NB4 (cell line): Measurements from ENCODE around the gene ADCY10.

ENCODE experiments used
- DNase-seq: peaks from one replicate; pipeline ENCODE4 v3.0.0; 2010; ENCODE audit warnings: low read depth
- H3K4me3 ChIP-seq: one replicate; pipeline ENCODE4 v1.5.1; 2011; ENCODE audit warnings: mild to moderate bottlenecking, low read depth, low read length, moderate library complexity
- MYC ChIP-seq: IDR thresholded peaks from 2 replicates; pipeline ENCODE4 v1.6.1; 2011; ENCODE audit warnings: low read depth, low read length
- POLR2A ChIP-seq: IDR thresholded peaks from 2 replicates; pipeline ENCODE4 v1.6.1; 2011; ENCODE audit warnings: mild to moderate bottlenecking; ENCODE audit not compliant: insufficient read length; ENCODE audit errors: extremely low read depth
- TF ChIP-seq, protein P1 (sequence below): IDR thresholded peaks from one replicate; pipeline ENCODE4 v1.5.1; 2012; ENCODE audit warnings: low read depth, low read length
- TF ChIP-seq, protein P2 (sequence below): IDR thresholded peaks from 2 replicates; pipeline ENCODE4 v1.6.1; 2011; ENCODE audit warnings: low read depth, low read length

Gene ADCY10

DNA sequence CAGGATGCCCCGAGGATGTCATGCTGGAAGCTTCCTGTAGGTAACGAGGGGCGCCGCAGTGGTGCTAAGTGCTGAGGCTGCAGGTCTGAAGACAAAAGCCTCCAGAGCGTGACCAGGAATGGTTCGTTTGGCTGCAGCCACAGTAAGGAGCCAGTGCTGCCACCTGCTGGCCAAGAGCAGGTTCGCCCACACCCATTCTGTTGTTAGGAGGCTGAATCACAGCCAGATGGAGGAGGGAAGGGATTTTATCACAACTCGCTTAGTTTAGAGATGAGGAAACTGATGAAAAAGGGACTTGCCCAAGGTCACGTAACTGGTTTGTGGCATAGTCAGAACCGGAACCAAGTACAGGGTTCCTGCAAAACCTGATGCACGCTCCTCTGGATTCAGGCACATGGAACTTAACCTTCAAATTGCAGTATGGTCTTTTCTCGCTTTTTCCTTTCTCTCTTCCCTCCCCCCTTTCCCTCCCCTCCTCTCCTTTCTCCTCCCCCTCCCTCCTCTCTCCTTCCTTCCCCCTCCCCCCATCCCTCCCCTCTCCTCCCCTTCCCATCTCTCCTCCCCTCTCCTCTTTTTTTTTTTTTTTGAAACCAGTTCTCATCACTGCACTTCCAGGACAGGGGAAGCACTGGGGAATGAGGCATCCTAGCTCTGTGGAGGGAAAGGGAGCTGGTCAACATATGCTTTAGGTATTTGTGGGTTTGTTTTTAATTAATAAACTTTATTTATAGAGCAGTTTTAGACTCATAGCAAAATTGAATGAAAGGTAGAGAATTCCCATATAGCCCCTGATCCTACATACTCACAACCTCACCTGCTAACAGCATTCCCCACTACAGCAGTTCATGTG lies 110.4 kb downstream of the ADCY10 start:
- peak; percentile 95 for DNase-seq
- no peak overlapping the region for H3K4me3 ChIP-seq

DNA sequence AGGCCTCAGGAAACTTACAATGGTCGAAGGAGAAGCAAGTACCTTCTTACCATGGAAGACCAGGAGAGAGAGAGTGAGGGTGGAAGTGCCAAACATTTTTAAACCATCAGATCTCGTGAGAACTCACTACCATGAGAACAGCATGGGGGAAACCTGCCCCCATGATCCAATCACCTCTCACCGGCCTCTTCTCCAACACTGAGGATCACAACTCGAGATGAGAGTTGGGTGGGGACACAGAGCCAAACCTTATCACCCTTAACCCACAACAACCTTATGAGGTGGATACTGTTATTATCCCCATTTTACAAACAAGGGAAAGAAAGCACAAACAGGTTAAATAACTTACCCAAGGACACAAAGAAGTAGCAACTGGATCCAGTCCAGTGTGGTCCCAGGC lies 111.7 kb downstream of the ADCY10 start:
- H3K4me3 ChIP-seq = no peak overlapping the region
- TF ChIP-seq, protein P1, sequence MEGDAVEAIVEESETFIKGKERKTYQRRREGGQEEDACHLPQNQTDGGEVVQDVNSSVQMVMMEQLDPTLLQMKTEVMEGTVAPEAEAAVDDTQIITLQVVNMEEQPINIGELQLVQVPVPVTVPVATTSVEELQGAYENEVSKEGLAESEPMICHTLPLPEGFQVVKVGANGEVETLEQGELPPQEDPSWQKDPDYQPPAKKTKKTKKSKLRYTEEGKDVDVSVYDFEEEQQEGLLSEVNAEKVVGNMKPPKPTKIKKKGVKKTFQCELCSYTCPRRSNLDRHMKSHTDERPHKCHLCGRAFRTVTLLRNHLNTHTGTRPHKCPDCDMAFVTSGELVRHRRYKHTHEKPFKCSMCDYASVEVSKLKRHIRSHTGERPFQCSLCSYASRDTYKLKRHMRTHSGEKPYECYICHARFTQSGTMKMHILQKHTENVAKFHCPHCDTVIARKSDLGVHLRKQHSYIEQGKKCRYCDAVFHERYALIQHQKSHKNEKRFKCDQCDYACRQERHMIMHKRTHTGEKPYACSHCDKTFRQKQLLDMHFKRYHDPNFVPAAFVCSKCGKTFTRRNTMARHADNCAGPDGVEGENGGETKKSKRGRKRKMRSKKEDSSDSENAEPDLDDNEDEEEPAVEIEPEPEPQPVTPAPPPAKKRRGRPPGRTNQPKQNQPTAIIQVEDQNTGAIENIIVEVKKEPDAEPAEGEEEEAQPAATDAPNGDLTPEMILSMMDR = no peak
- TF ChIP-seq POLR2A = no peak
- TF ChIP-seq, protein P2, sequence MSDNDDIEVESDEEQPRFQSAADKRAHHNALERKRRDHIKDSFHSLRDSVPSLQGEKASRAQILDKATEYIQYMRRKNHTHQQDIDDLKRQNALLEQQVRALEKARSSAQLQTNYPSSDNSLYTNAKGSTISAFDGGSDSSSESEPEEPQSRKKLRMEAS = no peak
- no peak for TF ChIP-seq MYC
- no peak for DNase-seq

More for the DNA sequence above, 110.4 kb downstream of the ADCY10 start:
- TF ChIP-seq MYC (no peak), POLR2A (no peak)
- TF ChIP-seq, protein P1 = peak; percentile 93
- TF ChIP-seq, protein P2 = peak; percentile 67

DNA sequence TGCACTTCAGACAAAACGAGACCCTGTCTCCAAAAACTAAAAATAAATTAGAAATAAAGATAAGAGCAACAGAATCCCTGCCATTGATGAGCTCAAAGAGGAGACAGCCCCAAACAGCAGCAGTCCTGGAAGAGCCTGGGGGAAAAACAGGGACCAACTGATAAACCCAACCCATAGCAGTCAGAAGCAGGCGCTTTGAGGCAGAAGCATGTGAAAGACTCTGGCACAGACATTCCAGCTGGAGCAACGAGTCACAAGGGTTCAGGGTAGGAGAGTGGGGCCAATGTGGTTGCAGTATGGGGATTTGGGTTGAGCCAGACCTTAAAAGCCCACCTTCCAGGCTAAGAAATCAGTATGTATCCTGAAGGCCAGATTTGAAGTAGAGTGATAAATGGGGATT lies 113.7 kb downstream of the ADCY10 start:
- no peak for DNase-seq
- H3K4me3 ChIP-seq = no peak overlapping the region
- no peak for TF ChIP-seq POLR2A
- TF ChIP-seq, protein P1 = no peak
- TF ChIP-seq, protein P2 = no peak
- no peak for TF ChIP-seq MYC

DNA sequence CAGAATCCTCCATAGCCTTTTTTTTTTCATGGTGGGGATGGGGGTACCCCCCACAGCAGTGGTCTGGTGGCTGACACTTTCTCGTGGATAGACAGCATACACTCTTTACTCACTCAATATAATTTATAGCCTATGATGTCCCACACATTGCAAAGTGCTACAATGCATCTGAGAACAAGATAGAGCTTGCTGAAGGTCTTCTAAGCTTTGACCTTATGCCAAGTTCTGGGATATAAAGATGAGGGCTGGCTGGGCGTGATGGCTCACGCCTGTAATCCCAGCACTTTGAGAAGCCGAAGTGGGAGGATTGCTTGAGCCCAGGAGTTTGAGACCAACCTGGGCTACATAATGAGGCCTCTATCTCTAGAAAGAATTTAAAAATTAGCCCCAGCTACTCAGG lies 114.2 kb downstream of the ADCY10 start:
- TF ChIP-seq MYC = no peak
- DNase-seq = no peak

DNA sequence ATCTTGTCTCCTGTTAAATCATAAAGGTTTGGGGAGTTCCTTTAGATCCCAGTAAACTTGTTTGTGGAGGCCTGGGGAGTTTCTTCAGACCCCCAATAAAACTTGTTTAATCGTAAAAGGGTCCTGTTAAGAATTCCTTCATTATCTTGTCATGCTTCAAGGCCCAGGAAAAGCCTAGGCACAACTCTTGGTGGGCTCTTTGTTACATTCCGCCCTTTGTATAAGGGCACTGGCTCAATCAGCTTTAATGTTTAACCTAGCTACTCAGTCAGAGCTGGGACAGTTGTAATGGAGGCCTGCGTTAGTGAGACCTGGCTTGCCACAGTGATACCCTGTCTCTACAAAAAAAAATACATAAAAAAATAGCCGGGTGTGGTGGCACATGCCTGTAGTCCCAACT lies 115.0 kb downstream of the ADCY10 start:
- H3K4me3 ChIP-seq = no peak overlapping the region
- TF ChIP-seq MYC (no peak), POLR2A (no peak)
- TF ChIP-seq, protein P2 = no peak
- TF ChIP-seq, protein P1 = no peak
- DNase-seq = no peak

More for the DNA sequence above, 114.2 kb downstream of the ADCY10 start:
- no peak overlapping the region for H3K4me3 ChIP-seq

DNA sequence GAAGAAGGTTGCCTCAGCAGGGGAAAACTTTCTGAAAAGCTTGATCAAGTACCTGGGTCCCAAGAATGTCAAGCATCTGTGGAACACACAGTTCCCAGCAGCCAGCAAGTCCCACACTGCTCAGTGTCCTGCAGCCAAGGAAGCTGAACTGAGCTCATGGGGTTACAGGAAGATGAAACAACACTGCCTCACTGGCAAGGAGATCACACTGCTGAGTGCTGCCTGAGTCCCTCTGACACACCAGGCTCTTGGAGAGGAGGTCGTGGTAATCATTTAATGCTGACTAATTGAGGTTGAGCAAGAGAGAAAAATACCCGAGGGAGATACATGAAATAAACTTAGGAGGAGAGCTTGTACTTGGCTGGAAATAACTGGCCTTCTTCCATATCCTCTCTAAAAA lies 116.9 kb downstream of the ADCY10 start:
- TF ChIP-seq, protein P1 = peak; percentile 18
- TF ChIP-seq, protein P2 = no peak
- TF ChIP-seq POLR2A (no peak), MYC (no peak)
- DNase-seq = peak; percentile 96

More for the DNA sequence above, 116.9 kb downstream of the ADCY10 start:
- H3K4me3 ChIP-seq = no peak overlapping the region
